Measurements from ENCODE around the gene GSDME.

GRCh38 chr7:24685708-24686107 is 71.6 kb downstream of the GSDME start:
- no peak for TF ChIP-seq ZNF274 (IDR thresholded peaks at IDR 0.05; ENCODE audit: low read depth, low read length)
- no peak for TF ChIP-seq YY1 (IDR thresholded peaks at IDR 0.05; ENCODE audit: insufficient read depth, insufficient read length)
